Neural cell (in vitro differentiated cells): ENCODE data around the gene COX8A.
"Not testable (repeated sequence)": the region's sequence is repeated elsewhere in the genome, so short reads cannot be mapped to it uniquely, and the experiment has no call there.

Experiments
- CTCF ChIP-seq: fragments of 450-650 bp; IDR thresholded peaks from 2 replicates; pipeline ENCODE4 v1.5.1; 2014; ENCODE audit warnings: antibody characterized with exemption, mild to moderate bottlenecking, moderate library complexity; ENCODE audit not compliant: poor library complexity, severe bottlenecking
- EP300 ChIP-seq: fragments of 450-650 bp; conservative IDR thresholded peaks from 2 replicates; pipeline ENCODE4 v1.6.1; 2014; ENCODE audit warnings: antibody characterized with exemption, mild to moderate bottlenecking, moderate library complexity; ENCODE audit not compliant: poor library complexity, severe bottlenecking
- EZH2 ChIP-seq: fragments of 200-600, 300-800 bp; shearing (Covaris generic), sonication (generic); IDR thresholded peaks from 2 replicates; pipeline ENCODE4 v1.6.1; 2014; ENCODE audit warnings: antibody characterized with exemption, low read length, borderline replicate concordance, mild to moderate bottlenecking; ENCODE audit not compliant: insufficient read depth, poor library complexity, severe bottlenecking
- POLR2AphosphoS5 ChIP-seq: IDR thresholded peaks from 2 replicates; pipeline ENCODE4 v1.6.1; 2012
- RAD21 ChIP-seq: fragments of 450-650 bp; conservative IDR thresholded peaks from 2 replicates; pipeline ENCODE4 v1.6.1; 2014; ENCODE audit warnings: antibody characterized with exemption, mild to moderate bottlenecking, moderate library complexity
- SMC3 ChIP-seq: fragments of 450-650 bp; conservative IDR thresholded peaks from 2 replicates; pipeline ENCODE4 v1.6.1; 2014; ENCODE audit warnings: antibody characterized with exemption, mild to moderate bottlenecking, moderate library complexity; ENCODE audit not compliant: poor library complexity
- TAF1 ChIP-seq: IDR thresholded peaks from 2 replicates; pipeline ENCODE4 v1.6.1; 2012; ENCODE audit warnings: low read depth
- TF ChIP-seq, protein P1 (sequence below): IDR thresholded peaks from 2 replicates; pipeline ENCODE4 v1.6.1; 2012; ENCODE audit warnings: borderline replicate concordance

GRCh38 chr11:63973912-63974258 is 535 bp upstream of the COX8A start:
- not testable (repeated sequence) for TF ChIP-seq SMC3, POLR2AphosphoS5, CTCF, TAF1, RAD21, EZH2, EP300
- TF ChIP-seq, protein P1, sequence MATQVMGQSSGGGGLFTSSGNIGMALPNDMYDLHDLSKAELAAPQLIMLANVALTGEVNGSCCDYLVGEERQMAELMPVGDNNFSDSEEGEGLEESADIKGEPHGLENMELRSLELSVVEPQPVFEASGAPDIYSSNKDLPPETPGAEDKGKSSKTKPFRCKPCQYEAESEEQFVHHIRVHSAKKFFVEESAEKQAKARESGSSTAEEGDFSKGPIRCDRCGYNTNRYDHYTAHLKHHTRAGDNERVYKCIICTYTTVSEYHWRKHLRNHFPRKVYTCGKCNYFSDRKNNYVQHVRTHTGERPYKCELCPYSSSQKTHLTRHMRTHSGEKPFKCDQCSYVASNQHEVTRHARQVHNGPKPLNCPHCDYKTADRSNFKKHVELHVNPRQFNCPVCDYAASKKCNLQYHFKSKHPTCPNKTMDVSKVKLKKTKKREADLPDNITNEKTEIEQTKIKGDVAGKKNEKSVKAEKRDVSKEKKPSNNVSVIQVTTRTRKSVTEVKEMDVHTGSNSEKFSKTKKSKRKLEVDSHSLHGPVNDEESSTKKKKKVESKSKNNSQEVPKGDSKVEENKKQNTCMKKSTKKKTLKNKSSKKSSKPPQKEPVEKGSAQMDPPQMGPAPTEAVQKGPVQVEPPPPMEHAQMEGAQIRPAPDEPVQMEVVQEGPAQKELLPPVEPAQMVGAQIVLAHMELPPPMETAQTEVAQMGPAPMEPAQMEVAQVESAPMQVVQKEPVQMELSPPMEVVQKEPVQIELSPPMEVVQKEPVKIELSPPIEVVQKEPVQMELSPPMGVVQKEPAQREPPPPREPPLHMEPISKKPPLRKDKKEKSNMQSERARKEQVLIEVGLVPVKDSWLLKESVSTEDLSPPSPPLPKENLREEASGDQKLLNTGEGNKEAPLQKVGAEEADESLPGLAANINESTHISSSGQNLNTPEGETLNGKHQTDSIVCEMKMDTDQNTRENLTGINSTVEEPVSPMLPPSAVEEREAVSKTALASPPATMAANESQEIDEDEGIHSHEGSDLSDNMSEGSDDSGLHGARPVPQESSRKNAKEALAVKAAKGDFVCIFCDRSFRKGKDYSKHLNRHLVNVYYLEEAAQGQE = not testable (repeated sequence)
